Lower leg skin (tissue), 4 donors: Measurements from ENCODE around the gene CCDC43. TPM values are rescaled to one million over a fixed set of nuclear protein-coding genes. Genes with fewer than 3 reads are reported as not detected.
"Not testable (repeated sequence)": the region's sequence is repeated elsewhere in the genome, so short reads cannot be mapped to it uniquely, and the experiment has no call there.

Experiments
- DNase-seq, 2 donors: peaks; one replicate each; pipeline ENCODE4 v3.0.0-alpha.2; 2019; ENCODE audit warnings: low spot score in 2 of 2
- H3K4me3 ChIP-seq: fragments of 200-600 bp; sonication (generic); 2 replicates; pipeline ENCODE4 v1.5.1; 2017; ENCODE audit warnings: mild to moderate bottlenecking, low read depth; ENCODE audit not compliant: poor library complexity, severe bottlenecking
- POLR2A ChIP-seq, 2 donors: fragments of 450-650 bp; IDR thresholded peaks; one replicate each; pipeline ENCODE4 v1.6.1; 2016 to 2017; ENCODE audit warnings: antibody characterized with exemption in 2 of 2, mild to moderate bottlenecking in 1 of 2, moderate library complexity in 1 of 2
- WGBS, 2 donors: methylation state at CpG; one replicate each; pipeline ENCODE4 v1.1.5; 2018; 5-methylcytosine and 5-hydroxymethylcytosine counted together
- intact Hi-C: fragments of 100-400 bp; cut with DNase I; formaldehyde crosslinking; loops from one replicate; pipeline ENCODE4 v1.15.0; 2023; ENCODE audit warnings: low total_unique reads
- total RNA-seq, 4 donors: library from RNA; depleted of rRNA; stranded (reverse); fragments of >200 nt; gene quantifications; one replicate each; pipeline ENCODE4 v1.1.0, GENCODE V29; 2016
- TF ChIP-seq, protein P1 (sequence below), 3 donors: fragments of 450-650 bp; IDR thresholded peaks; one replicate each; pipeline ENCODE4 v1.5.1; 2016; ENCODE audit warnings: antibody characterized with exemption in 3 of 3, mild to moderate bottlenecking in 3 of 3, moderate library complexity in 2 of 3

The CCDC43 gene
- total RNA-seq, 4 donors from 2014 or later, result 13.2 to 19.2 (median 14.4) TPM

DNA sequence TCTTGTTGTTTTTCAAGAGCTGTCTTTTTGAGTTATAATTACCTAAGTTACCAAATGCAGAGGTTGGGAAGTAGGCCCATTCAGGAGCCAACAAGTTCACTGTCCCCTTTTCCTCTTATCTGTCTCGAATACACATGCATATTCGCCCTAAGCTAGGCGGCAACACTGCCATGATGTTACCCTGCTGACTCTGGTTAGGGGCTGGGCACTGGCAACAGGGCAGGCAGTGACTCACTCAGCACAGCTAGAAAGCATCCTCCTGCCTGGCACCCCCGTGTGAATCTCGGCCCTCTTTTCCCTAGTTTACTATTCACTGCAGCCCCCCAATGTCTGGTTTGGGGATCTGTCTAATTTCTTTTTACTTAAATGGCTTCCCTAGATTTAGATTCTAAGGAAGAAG, 32.7 kb upstream of the CCDC43 start:
- intact Hi-C loops, result no loop called here
- DNase-seq, result no peak
- no peak overlapping the region for H3K4me3 ChIP-seq
- no peak for TF ChIP-seq POLR2A (IDR thresholded peaks at IDR 0.05)
- TF ChIP-seq, protein P1, sequence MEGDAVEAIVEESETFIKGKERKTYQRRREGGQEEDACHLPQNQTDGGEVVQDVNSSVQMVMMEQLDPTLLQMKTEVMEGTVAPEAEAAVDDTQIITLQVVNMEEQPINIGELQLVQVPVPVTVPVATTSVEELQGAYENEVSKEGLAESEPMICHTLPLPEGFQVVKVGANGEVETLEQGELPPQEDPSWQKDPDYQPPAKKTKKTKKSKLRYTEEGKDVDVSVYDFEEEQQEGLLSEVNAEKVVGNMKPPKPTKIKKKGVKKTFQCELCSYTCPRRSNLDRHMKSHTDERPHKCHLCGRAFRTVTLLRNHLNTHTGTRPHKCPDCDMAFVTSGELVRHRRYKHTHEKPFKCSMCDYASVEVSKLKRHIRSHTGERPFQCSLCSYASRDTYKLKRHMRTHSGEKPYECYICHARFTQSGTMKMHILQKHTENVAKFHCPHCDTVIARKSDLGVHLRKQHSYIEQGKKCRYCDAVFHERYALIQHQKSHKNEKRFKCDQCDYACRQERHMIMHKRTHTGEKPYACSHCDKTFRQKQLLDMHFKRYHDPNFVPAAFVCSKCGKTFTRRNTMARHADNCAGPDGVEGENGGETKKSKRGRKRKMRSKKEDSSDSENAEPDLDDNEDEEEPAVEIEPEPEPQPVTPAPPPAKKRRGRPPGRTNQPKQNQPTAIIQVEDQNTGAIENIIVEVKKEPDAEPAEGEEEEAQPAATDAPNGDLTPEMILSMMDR (IDR thresholded peaks at IDR 0.05), result no peak
- WGBS, 2 donors, result 82 to 89% methylated on average over 5 of the region's 5 CpGs

DNA sequence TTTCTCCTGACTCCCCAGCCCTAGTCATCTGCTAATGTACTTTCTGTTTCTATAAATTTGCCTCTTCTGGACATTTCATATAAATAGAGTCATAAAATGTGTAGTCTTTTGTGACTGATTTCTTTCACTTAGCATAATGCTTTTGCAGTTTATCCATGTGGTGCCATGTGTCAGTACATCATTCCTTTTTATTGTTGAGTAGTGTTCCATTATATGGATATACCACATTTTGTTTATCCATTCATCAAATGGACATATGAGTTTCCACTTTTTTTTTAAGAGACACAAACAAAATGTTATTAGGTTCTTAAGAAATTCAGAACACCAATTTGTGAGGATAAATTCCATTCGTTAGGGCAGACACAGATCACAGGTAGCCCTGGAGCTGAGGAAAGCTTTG, 29.9 kb upstream of the CCDC43 start:
- DNase-seq, result no peak
- intact Hi-C loops, result no loop called here
- H3K4me3 ChIP-seq, result no peak overlapping the region
- WGBS, 2 donors, result 93 to 97% methylated on average over 1 of the region's 1 CpG
- TF ChIP-seq POLR2A (IDR thresholded peaks at IDR 0.05), result no peak
- TF ChIP-seq, protein P1 (IDR thresholded peaks at IDR 0.05), result no peak

DNA sequence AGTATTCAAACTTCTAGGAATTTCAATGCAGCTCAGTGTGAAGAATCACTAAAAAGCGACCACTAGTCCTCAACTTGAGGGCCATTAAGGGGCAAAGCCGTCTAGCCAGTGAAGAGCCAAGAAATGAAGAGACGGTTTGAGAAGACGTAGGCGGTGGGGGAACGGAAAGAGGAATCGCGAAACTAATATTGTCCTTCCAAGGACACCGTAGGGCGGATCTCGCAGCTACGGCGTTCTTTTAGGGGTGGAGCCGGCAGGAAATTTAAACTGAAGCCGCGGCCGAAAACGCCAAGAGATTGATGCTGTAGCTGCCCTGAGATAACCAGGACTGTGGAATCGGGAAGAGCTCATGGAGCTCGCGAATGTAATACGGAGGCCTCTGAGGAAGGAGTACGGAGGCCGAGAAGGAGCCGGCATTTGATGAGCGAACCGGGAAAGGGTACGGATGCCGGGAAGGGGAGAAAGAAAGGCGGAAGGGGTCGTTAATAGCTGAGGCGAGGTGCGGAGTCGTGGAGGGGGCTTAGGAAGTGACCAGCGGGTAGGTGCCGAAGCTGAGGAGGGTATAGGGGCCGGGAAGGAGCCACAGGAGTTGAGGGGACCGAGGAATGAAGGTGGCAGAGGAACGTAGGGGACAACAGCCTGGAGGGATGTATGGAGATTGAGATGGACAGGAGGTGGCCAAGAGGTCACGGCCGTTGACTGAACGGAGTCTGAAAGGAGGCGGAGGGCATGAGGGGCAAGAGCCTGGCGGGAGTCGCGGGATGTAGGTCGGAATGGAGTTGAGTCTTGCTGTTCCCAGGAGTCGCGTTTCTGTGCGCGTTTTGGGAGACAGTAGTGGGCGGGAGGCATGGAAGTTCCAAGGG, 19.1 kb upstream of the CCDC43 start, which contains the start of gene DBF4B:
Gene DBF4B, plus strand, starts transcription at position 265 of the 863 bp plus-strand sequence. Its CDS starts 156 bp downstream, at position 421.
- DNase-seq, result peak; percentile 78 to 93
- intact Hi-C loops, result no loop called here
- peak within 1 kb of the TSS; percentile 95 for H3K4me3 ChIP-seq
- TF ChIP-seq, protein P1 (IDR thresholded peaks at IDR 0.05), result peak in 1 of 3 donors; percentile 29
- no peak for TF ChIP-seq POLR2A (IDR thresholded peaks at IDR 0.05)
- 1% methylated on average over 52 of the region's 52 CpGs for WGBS, 2 donors

DNA sequence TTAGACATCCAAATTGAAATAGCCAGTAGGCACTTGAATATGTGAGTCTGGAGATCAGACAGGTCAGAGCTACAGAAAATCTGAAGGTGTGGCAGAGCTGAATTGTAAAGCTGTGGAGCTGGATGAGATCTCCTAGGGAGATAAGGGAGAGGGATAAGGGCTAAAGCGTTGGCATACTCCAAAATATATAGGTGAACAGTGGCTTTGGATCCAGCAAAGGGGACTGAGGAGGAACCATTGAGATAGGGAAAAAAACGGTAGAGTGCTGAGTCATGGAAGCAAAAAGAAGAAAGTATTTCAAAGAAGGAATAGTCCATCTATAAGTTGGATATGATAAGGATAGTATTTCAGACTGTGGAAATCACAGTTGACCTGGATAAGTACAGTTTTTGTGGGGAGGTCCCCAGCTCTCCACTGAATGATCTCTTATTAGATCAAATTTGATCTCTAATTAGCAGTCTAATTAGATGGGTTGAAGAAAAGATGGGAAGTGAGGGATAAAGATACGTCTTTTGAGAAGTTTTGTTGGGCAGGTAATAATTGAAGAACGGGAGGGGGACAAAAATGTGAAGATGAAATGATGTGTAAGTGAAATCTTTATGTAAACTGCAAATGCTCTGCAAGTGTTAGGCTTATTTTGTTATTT, 18.3 kb upstream of the CCDC43 start:
- intact Hi-C loops, result no loop called here

DNA sequence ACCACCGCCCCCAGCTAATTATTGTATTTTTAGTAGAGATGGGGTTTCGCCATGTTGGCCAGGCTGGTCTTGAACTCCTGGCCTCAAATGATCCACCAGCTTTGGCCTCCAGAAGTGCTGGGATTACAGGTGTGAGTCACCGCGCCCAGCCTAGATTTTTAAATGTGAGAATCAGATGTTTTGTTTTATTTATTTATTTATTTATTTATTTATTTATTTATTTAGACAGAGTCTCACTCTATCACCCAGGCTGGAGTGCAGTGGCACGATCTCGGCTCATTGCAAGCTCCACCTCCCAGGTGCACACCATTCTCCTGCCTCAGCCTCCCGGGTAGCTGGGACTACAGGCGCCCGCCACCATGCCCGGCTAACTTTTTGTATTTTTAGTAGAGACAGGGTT, 10.7 kb upstream of the CCDC43 start:
- WGBS, 2 donors, result 91 to 92% methylated on average over 10 of the region's 10 CpGs
- DNase-seq, intact Hi-C loops, H3K4me3 ChIP-seq: not testable (repeated sequence)

More for the DNA sequence above, 18.3 kb upstream of the CCDC43 start:
- H3K4me3 ChIP-seq, result peak overlapping the region; percentile 95
- TF ChIP-seq, protein P1 (IDR thresholded peaks at IDR 0.05), result no peak
- TF ChIP-seq POLR2A (IDR thresholded peaks at IDR 0.05), result no peak
- WGBS, 2 donors, result 19 to 21% methylated on average over 4 of the region's 4 CpGs
- no peak for DNase-seq

DNA sequence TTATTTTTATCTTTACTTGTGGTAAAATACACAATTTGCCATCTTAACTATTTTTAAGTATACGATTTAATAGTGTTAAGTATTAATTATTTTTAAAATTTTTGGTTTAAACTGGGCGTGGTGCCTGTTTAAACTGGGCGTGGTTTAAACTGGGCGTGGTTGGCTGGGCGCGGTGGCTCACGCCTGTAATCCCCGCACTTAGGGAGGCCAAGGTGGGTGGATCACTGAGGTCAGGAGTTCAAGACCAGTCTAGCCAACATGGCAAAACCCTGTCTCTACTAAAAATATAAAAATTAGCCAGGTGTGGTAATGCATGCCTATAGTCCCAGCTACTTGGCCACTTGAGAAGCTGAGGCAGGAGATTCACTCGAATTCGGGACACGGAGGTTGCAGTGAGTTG, 4.0 kb upstream of the CCDC43 start:
- no peak for TF ChIP-seq POLR2A (IDR thresholded peaks at IDR 0.05)
- TF ChIP-seq, protein P1 (IDR thresholded peaks at IDR 0.05), result no peak
- intact Hi-C loops, result no loop called here
- no peak for DNase-seq
- H3K4me3 ChIP-seq, result no peak overlapping the region
- 61 to 65% methylated on average over 11 of the region's 11 CpGs for WGBS, 2 donors

DNA sequence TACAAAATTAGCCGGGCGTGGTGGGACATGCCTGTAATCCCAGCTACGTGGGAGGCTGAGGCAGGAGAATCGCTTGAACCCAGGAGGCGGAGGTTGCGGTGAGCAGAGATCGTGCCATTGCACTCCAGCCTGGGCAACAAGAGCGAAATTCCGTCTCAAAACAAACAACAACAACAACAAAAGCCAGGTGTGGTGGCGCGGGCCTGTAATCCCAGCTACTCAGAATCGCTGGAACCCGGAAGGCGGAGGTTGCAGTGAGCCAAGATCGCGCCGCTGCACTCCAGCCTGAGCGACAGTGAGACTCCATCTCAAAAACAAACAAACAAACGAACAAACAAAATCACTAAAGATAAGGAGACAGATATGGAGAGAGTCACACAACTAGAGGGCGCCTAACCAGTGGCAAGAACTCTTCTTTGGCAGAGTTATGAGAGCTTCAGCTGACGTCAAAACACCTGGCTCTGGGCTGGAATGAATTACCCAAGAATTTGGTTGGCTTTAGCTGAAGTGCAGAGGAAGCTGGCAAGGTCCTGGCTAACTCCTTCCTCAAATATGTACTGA, 1.2 kb upstream of the CCDC43 start:
- intact Hi-C loops, H3K4me3 ChIP-seq, DNase-seq: not testable (repeated sequence)
- WGBS, 2 donors, result 76 to 77% methylated on average over 21 of the region's 21 CpGs
